Suprapubic skin (tissue), 4 donors: Measurements from ENCODE around the gene PDPN. TPM values are rescaled to one million over a fixed set of nuclear protein-coding genes. Genes with fewer than 3 reads are reported as not detected.

Experiments
- DNase-seq, 2 donors: peaks; one replicate each; pipeline ENCODE4 v3.0.0-alpha.2; 2019; ENCODE audit warnings: low spot score in 2 of 2
- H3K27ac ChIP-seq: fragments of 200-600 bp; sonication (generic); one replicate; pipeline ENCODE4 v1.5.1; 2019
- H3K27me3 ChIP-seq: fragments of 200-600 bp; sonication (generic); one replicate; pipeline ENCODE4 v1.5.1; 2019
- H3K36me3 ChIP-seq: fragments of 200-600 bp; sonication (generic); one replicate; pipeline ENCODE4 v1.5.1; 2019
- H3K4me1 ChIP-seq: fragments of 200-600 bp; sonication (generic); one replicate; pipeline ENCODE4 v1.5.1; 2019
- H3K4me3 ChIP-seq: fragments of 200-600 bp; sonication (generic); one replicate; pipeline ENCODE4 v1.5.1; 2019; ENCODE audit warnings: mild to moderate bottlenecking
- H3K9me3 ChIP-seq: fragments of 200-600 bp; sonication (generic); one replicate; pipeline ENCODE4 v1.5.1; 2019
- CTCF ChIP-seq, 2 donors: fragments of 200-600 bp in 1 of 2; fragments of 450-650 bp in 1 of 2; sonication (generic) in 1 of 2; IDR thresholded peaks; one replicate each; pipeline ENCODE4 v1.5.1; 2016 to 2019; ENCODE audit warnings: antibody characterized with exemption in 2 of 2, mild to moderate bottlenecking in 1 of 2, moderate library complexity in 1 of 2
- EP300 ChIP-seq: sonication (generic); formaldehyde crosslinking; IDR thresholded peaks from one replicate; pipeline ENCODE4 v1.6.1; 2017; ENCODE audit warnings: antibody characterized with exemption
- POLR2A ChIP-seq, 2 donors: fragments of 450-650 bp; IDR thresholded peaks; one replicate each; pipeline ENCODE4 v1.6.1; 2017; ENCODE audit warnings: antibody characterized with exemption in 2 of 2, mild to moderate bottlenecking in 2 of 2, moderate library complexity in 2 of 2
- POLR2AphosphoS5 ChIP-seq, 3 donors: sonication (generic); formaldehyde crosslinking; IDR thresholded peaks; one replicate each; pipeline ENCODE4 v1.6.1; 2017; ENCODE audit warnings: antibody characterized with exemption in 3 of 3
- WGBS: methylation state at CpG from one replicate; pipeline ENCODE4 v1.1.5; 2018; 5-methylcytosine and 5-hydroxymethylcytosine counted together
- total RNA-seq, 4 donors: library from RNA; depleted of rRNA; stranded (reverse); fragments of >200 nt; gene quantifications; one replicate each; pipeline ENCODE4 v1.1.0, GENCODE V29; 2016

The PDPN gene
- total RNA-seq, 4 donors from 2014 or later = 21.4 to 46.6 (median 29.1) TPM

GRCh38 chr1:13618483-13618882 is 34.9 kb downstream of the PDPN start:
- Histone ChIP-seq H3K4me3 (no peak overlapping the region), H3K4me1 (peaks cover 37% of the 10 kb centered on the region), H3K9me3 (no peaks in the 10 kb centered on the region), H3K36me3 (peaks cover 6% of the 10 kb centered on the region), H3K27me3 (no peaks in the 10 kb centered on the region), H3K27ac (peak overlapping the region; percentile 92)
- WGBS = 97% methylated on average over 11 of the region's 11 CpGs
- TF ChIP-seq POLR2AphosphoS5 (IDR thresholded peaks at IDR 0.05) (no peak), POLR2A (IDR thresholded peaks at IDR 0.05) (no peak), EP300 (no peak), CTCF (IDR thresholded peaks at IDR 0.05) (no peak)
- peak in 1 of 2 donors; percentile 24 for DNase-seq

GRCh38 chr1:13619909-13620308 is 36.3 kb downstream of the PDPN start:
- peak in 1 of 2 donors; percentile 65 for DNase-seq
- WGBS = 47% methylated on average over 8 of the region's 8 CpGs

GRCh38 chr1:13620825-13621224 is 37.2 kb downstream of the PDPN start:
- H3K36me3 ChIP-seq = peaks cover under 1% of the 10 kb centered on the region
- peak in 1 of 2 donors; percentile 40 for DNase-seq
- no peak overlapping the region for H3K4me3 ChIP-seq
- peaks cover 37% of the 10 kb centered on the region for H3K4me1 ChIP-seq
- 93% methylated on average over 5 of the region's 5 CpGs for WGBS
- no peaks in the 10 kb centered on the region for H3K9me3 ChIP-seq
- TF ChIP-seq POLR2A (IDR thresholded peaks at IDR 0.05) (no peak), CTCF (IDR thresholded peaks at IDR 0.05) (no peak), EP300 (no peak), POLR2AphosphoS5 (IDR thresholded peaks at IDR 0.05) (no peak)
- H3K27ac ChIP-seq = peak overlapping the region; percentile 92
- no peaks in the 10 kb centered on the region for H3K27me3 ChIP-seq

More at GRCh38 chr1:13619909-13620308, 36.3 kb downstream of the PDPN start:
- H3K9me3 ChIP-seq = no peaks in the 10 kb centered on the region
- H3K27me3 ChIP-seq = no peaks in the 10 kb centered on the region
- H3K4me3 ChIP-seq = no peak overlapping the region
- peak overlapping the region; percentile 92 for H3K27ac ChIP-seq
- H3K4me1 ChIP-seq = peaks cover 37% of the 10 kb centered on the region
- TF ChIP-seq POLR2AphosphoS5 (IDR thresholded peaks at IDR 0.05) (peak; percentile 24 to 91 (median 65)), CTCF (IDR thresholded peaks at IDR 0.05) (no peak), POLR2A (IDR thresholded peaks at IDR 0.05) (peak in 1 of 2 donors; percentile 23)
- H3K36me3 ChIP-seq = peaks cover 6% of the 10 kb centered on the region

- 90% methylated on average over 4 of the region's 4 CpGs for WGBS
- Histone ChIP-seq H3K4me3 (no peak overlapping the region), H3K36me3 (no peaks in the 10 kb centered on the region), H3K4me1 (peaks cover 33% of the 10 kb centered on the region), H3K27me3 (no peaks in the 10 kb centered on the region), H3K9me3 (no peaks in the 10 kb centered on the region), H3K27ac (no peak overlapping the region)
- TF ChIP-seq CTCF (IDR thresholded peaks at IDR 0.05) (no peak), POLR2A (IDR thresholded peaks at IDR 0.05) (no peak), POLR2AphosphoS5 (IDR thresholded peaks at IDR 0.05) (no peak), EP300 (no peak)
- no peak for DNase-seq
These were observed 38.8 kb downstream of the PDPN start for GRCh38 chr1:13622446-13622845.

- 85% methylated on average over 9 of the region's 9 CpGs for WGBS
- no peak for DNase-seq
- Histone ChIP-seq H3K27me3 (no peaks in the 10 kb centered on the region), H3K4me3 (no peak overlapping the region), H3K9me3 (no peaks in the 10 kb centered on the region), H3K27ac (no peak overlapping the region), H3K4me1 (peaks cover 26% of the 10 kb centered on the region), H3K36me3 (no peaks in the 10 kb centered on the region)
- TF ChIP-seq CTCF (IDR thresholded peaks at IDR 0.05) = no peak
- no peak for TF ChIP-seq POLR2A (IDR thresholded peaks at IDR 0.05)
- no peak for TF ChIP-seq EP300
- TF ChIP-seq POLR2AphosphoS5 (IDR thresholded peaks at IDR 0.05) = no peak
These were observed 39.5 kb downstream of the PDPN start for GRCh38 chr1:13623021-13623637.
